PC-3 (cell line): ENCODE data around the gene LY6G5C. TPM values are rescaled to one million over a fixed set of nuclear protein-coding genes. Genes with fewer than 3 reads are reported as not detected.
"Not testable (repeated sequence)": the region's sequence is repeated elsewhere in the genome, so short reads cannot be mapped to it uniquely, and the experiment has no call there.

Experiments used
- ATAC-seq: fragments of 200-7000 bp; cut with Tn5 transposase; 2 replicates; pipeline ENCODE4 v1.9.1; 2020; ENCODE audit warnings: mild to moderate bottlenecking, moderate library complexity
- BruUV-seq: library from RNA; stranded (reverse); fragments of 400-500 nt; replicated peaks from 2 replicates; lab custom pipeline; 2021; lab: Mats Ljungman, UMichigan
- CTCF ChIA-PET: fragments of 300-600 bp; sonication (Branson Sonifier 250); formaldehyde crosslinking; loops from one replicate; lab custom pipeline; 2022; ENCODE audit warnings: antibody characterized with exemption; lab: Charles Lee
- POLR2A ChIA-PET: fragments of 300-600 bp; sonication (Branson Sonifier 250); formaldehyde crosslinking; loops from one replicate; lab custom pipeline; 2022; ENCODE audit warnings: antibody characterized with exemption; ENCODE audit not compliant: unreplicated experiment; lab: Charles Lee
- DNase-seq: peaks from one replicate; pipeline ENCODE4 v3.0.0-alpha.2; 2015
- H2AFZ ChIP-seq: fragments of 300-600 bp; sonication (generic); 2 replicates; pipeline ENCODE4 v1.6.0; 2016; ENCODE audit warnings: antibody characterized with exemption, low read length
- H3F3A ChIP-seq: fragments of 300-600 bp; sonication (generic); one replicate; pipeline ENCODE4 v1.6.0; 2017; ENCODE audit warnings: antibody characterized with exemption, low read length, control low read depth, mild to moderate bottlenecking; ENCODE audit not compliant: unreplicated experiment
- H3K27ac ChIP-seq: fragments of 300-600 bp; sonication (generic); 2 replicates; pipeline ENCODE4 v1.5.1; 2016; ENCODE audit warnings: mild to moderate bottlenecking, low read length
- H3K27me3 ChIP-seq: fragments of 300-600 bp; sonication (generic); 2 replicates; pipeline ENCODE4 v1.6.1; 2016; ENCODE audit warnings: low read length, mixed read lengths
- H3K36me3 ChIP-seq: fragments of 300-600 bp; sonication (generic); 2 replicates; pipeline ENCODE4 v1.6.1; 2016; ENCODE audit warnings: low read depth, mixed run types, low read length, mixed read lengths
- H3K4me1 ChIP-seq: fragments of 300-600 bp; sonication (generic); 2 replicates; pipeline ENCODE4 v1.5.1; 2016; ENCODE audit warnings: low read length; ENCODE audit not compliant: insufficient read depth
- H3K4me2 ChIP-seq: fragments of 300-600 bp; sonication (generic); 2 replicates; pipeline ENCODE4 v1.6.0; 2016; ENCODE audit warnings: low read length
- H3K4me3 ChIP-seq: fragments of 300-600 bp; sonication (generic); 2 replicates; pipeline ENCODE4 v1.5.1; 2016; ENCODE audit warnings: mild to moderate bottlenecking, low read length, mixed read lengths
- H3K79me2 ChIP-seq: fragments of 300-600 bp; sonication (generic); 2 replicates; pipeline ENCODE4 v1.6.1; 2017; ENCODE audit warnings: low read length, mixed read lengths
- H3K9ac ChIP-seq: fragments of 300-600 bp; sonication (generic); 2 replicates; pipeline ENCODE4 v1.6.0; 2016; ENCODE audit warnings: mild to moderate bottlenecking, low read length
- H3K9me2 ChIP-seq: fragments of 300-600 bp; sonication (generic); replicated peaks from 2 replicates; pipeline ENCODE4 v1.6.1; 2016; ENCODE audit warnings: mixed run types, low read length, mixed read lengths
- H3K9me3 ChIP-seq: fragments of 300-600 bp; sonication (generic); 2 replicates; pipeline ENCODE4 v1.6.1; 2016; ENCODE audit warnings: low read length, mixed read lengths
- H4K20me1 ChIP-seq: fragments of 300-600 bp; sonication (generic); 2 replicates; pipeline ENCODE4 v1.6.1; 2016; ENCODE audit warnings: low read length, mixed read lengths
- EZH2 ChIP-seq: fragments of 300-600 bp; sonication (generic); IDR thresholded peaks from one replicate; pipeline ENCODE4 v1.6.1; 2017; ENCODE audit warnings: antibody characterized with exemption, mild to moderate bottlenecking, low read length; ENCODE audit not compliant: unreplicated experiment
- EZH2phosphoT487 ChIP-seq: fragments of 300-600 bp; sonication (generic); IDR thresholded peaks from 2 replicates; pipeline ENCODE4 v1.6.1; 2018; ENCODE audit warnings: mild to moderate bottlenecking, antibody characterized with exemption, low read length, borderline replicate concordance
- intact Hi-C: fragments of 100-400 bp; cut with micrococcal nuclease; formaldehyde crosslinking; loops from 2 replicates; pipeline ENCODE4 v1.9.0; 2023
- total RNA-seq: library from RNA; depleted of rRNA; stranded (reverse); fragments of >200 nt; gene quantifications from 2 replicates; pipeline ENCODE4 v1.2.3, GENCODE V29; 2014
- TF ChIP-seq, protein P1 (sequence below): fragments of 300-600 bp; sonication (generic); conservative IDR thresholded peaks from 2 replicates; pipeline ENCODE4 v1.5.1; 2017; ENCODE audit warnings: antibody characterized with exemption, low read depth, mild to moderate bottlenecking, low read length

LY6G5C gene
- total RNA-seq, 1 experiment from 2014 or later = 1.8 TPM

DNA sequence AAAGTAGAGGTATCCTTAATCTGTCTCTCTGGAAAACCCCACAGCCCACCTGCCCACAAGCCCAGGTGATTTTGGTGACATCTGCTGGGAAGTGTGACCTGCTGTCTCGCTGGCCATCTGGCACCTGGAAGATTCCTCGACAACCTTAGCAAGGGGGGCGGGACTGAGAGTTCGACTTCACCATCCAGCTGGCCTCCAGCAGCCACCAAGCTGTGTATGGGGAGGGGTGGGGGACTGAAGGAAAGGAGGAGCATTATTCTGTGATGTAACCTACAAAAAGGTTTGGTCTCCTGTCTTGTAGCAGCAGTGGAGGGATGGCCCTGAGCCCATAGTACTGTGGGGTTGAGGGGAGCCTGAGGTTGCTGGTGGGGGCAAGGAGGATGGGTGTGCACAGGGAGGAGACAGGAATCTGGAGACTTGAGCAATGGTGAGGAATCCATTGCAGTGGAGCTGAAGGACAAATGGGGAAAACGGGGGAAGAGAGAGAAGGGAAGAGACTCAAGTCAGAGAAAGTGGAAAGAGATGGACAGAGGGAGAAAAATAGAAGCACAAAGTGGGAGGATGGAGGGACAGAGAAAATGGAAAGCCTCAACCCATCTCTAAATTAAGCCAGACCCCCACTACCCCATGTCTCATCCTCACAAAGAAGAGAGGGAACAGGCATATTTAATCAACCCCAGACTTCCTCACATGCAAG lies 29.8 kb upstream of the LY6G5C start:
- BruUV-seq = no TSS peak
- ChIA-PET CTCF (no interaction called here), POLR2A (no interaction called here)
- DNase-seq (no peak), ATAC-seq (no peak)
- no peak overlapping the region for H3K4me3 ChIP-seq
- no peak overlapping the region for H3K4me2 ChIP-seq
- no peaks in the 10 kb centered on the region for H3K4me1 ChIP-seq
- TF ChIP-seq EZH2phosphoT487 = no peak
- TF ChIP-seq, protein P1, sequence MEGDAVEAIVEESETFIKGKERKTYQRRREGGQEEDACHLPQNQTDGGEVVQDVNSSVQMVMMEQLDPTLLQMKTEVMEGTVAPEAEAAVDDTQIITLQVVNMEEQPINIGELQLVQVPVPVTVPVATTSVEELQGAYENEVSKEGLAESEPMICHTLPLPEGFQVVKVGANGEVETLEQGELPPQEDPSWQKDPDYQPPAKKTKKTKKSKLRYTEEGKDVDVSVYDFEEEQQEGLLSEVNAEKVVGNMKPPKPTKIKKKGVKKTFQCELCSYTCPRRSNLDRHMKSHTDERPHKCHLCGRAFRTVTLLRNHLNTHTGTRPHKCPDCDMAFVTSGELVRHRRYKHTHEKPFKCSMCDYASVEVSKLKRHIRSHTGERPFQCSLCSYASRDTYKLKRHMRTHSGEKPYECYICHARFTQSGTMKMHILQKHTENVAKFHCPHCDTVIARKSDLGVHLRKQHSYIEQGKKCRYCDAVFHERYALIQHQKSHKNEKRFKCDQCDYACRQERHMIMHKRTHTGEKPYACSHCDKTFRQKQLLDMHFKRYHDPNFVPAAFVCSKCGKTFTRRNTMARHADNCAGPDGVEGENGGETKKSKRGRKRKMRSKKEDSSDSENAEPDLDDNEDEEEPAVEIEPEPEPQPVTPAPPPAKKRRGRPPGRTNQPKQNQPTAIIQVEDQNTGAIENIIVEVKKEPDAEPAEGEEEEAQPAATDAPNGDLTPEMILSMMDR = no peak
- no peak for TF ChIP-seq EZH2
- no peak overlapping the region for H3K27ac ChIP-seq
- intact Hi-C loops = loop anchor here (10.0 kb wide), 1 partner anchor 54 kb away; the partner anchor contains the start of gene SAPCD1
- H3K9ac ChIP-seq = no peak overlapping the region
- H3K27me3 ChIP-seq = no peaks in the 10 kb centered on the region
- no peaks in the 10 kb centered on the region for H3F3A ChIP-seq
- no peaks in the 10 kb centered on the region for H3K36me3 ChIP-seq
- H3K79me2 ChIP-seq = no peaks in the 10 kb centered on the region
- no peaks in the 10 kb centered on the region for H4K20me1 ChIP-seq
- no peaks in the 10 kb centered on the region for H3K9me3 ChIP-seq
- no peaks in the 10 kb centered on the region for H3K9me2 ChIP-seq
- no peak overlapping the region for H2AFZ ChIP-seq

DNA sequence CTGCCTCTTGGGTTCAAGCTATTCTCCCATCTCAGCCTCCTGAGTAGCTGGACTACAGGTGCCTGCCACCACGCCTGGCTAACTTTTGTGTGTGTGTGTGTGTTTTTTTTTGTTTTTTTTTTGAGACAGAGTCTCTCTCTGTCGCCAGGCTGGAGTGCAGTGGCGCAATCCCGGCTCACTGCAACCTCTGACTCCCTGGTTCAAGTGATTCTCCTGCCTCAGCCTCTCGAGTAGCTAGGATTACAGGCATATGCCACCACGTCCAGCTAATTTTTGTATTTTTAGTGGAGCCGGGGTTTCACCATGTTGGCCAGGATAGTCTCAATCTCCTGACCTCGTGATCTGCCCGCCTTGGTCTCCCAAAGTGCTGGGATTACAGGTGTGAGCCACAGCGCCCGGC lies 28.3 kb upstream of the LY6G5C start:
- H2AFZ ChIP-seq, POLR2A ChIA-PET, BruUV-seq, H4K20me1 ChIP-seq, H3K79me2 ChIP-seq, H3K4me1 ChIP-seq, DNase-seq, H3K9ac ChIP-seq, intact Hi-C loops, H3K4me2 ChIP-seq, H3K27me3 ChIP-seq, H3K9me2 ChIP-seq, H3K9me3 ChIP-seq, H3F3A ChIP-seq, H3K4me3 ChIP-seq, ATAC-seq, H3K27ac ChIP-seq, H3K36me3 ChIP-seq: not testable (repeated sequence)
- CTCF ChIA-PET = interaction anchor here (0.7 kb wide), 1 partner anchor 98 kb away, joined by 4 read pairs; the partner anchor contains the start of gene LSM2

GRCh38 chr6:31708224-31708623 lies 27.4 kb upstream of the LY6G5C start:
- Histone ChIP-seq H3K27ac (no peak overlapping the region), H3K9me2 (no peaks in the 10 kb centered on the region), H3K27me3 (no peaks in the 10 kb centered on the region), H3K79me2 (no peaks in the 10 kb centered on the region), H3K4me2 (no peak overlapping the region), H3K4me3 (no peak overlapping the region), H4K20me1 (no peaks in the 10 kb centered on the region), H2AFZ (no peak overlapping the region), H3F3A (no peaks in the 10 kb centered on the region), H3K9me3 (no peaks in the 10 kb centered on the region), H3K36me3 (no peaks in the 10 kb centered on the region), H3K9ac (no peak overlapping the region), H3K4me1 (no peaks in the 10 kb centered on the region)
- ATAC-seq = no peak
- intact Hi-C loops = no loop called here
- no peak for DNase-seq
- no peak for TF ChIP-seq EZH2
- TF ChIP-seq EZH2phosphoT487 = no peak
- TF ChIP-seq, protein P1 = no peak
- ChIA-PET POLR2A (no interaction called here), CTCF (no interaction called here)
- no TSS peak for BruUV-seq
